Epithelial cell of esophagus (primary cell): ENCODE results near the gene SDC3.

Experiments used
- DNase-seq: peaks from one replicate; pipeline ENCODE4 v3.0.0; 2010; ENCODE audit warnings: low read depth
- H3K4me3 ChIP-seq: 2 replicates; pipeline ENCODE4 v1.5.1; 2011; ENCODE audit warnings: mild to moderate bottlenecking, low read length, control low read depth
- TF ChIP-seq, protein P1 (sequence below): IDR thresholded peaks from 2 replicates; pipeline ENCODE4 v1.5.1; 2011; ENCODE audit warnings: low read depth, mild to moderate bottlenecking, low read length, control low read depth, inconsistent platforms; ENCODE audit not compliant: insufficient read depth; ENCODE audit errors: missing control alignments

The SDC3 gene

DNA sequence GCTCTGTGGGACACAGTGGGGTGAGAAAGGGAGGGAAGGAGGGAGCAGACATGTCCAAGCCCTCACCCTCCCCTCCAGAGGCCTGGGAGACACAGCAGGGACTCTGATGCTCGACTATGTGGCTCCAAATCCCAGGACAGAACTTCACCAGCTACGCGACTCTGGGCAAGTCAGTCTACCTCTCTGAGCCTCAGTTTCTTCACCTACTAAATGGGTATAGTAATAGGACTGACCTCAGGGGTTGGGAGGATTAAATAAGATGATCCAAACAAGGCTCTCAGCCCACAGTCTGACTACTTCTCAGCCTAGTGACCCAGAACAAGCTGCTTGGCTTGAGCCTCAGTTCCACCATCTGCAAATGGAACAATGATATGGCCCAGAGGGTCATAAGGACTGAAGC is 19.6 kb downstream of the SDC3 start:
- no peak for DNase-seq
- H3K4me3 ChIP-seq, result no peak overlapping the region

DNA sequence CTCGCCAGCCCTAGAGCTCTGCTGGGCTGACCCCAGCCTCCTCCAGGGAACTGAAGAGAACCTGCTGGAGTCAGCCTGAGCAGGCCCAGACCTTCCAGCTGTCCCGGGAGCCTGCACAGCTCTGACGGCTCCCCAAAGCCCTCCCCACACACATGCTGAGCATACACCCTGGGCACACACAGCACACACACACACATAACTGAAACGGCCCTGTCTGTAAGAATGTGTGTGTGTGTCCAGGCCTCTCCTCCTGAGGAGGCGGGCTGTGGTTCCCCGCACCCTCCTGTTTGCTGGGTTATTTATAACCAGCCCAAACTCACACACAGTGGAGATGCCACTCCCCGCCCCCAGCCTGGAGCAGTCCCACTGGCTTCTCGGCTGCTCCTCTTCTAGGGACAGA is 20.2 kb downstream of the SDC3 start:
- TF ChIP-seq, protein P1, sequence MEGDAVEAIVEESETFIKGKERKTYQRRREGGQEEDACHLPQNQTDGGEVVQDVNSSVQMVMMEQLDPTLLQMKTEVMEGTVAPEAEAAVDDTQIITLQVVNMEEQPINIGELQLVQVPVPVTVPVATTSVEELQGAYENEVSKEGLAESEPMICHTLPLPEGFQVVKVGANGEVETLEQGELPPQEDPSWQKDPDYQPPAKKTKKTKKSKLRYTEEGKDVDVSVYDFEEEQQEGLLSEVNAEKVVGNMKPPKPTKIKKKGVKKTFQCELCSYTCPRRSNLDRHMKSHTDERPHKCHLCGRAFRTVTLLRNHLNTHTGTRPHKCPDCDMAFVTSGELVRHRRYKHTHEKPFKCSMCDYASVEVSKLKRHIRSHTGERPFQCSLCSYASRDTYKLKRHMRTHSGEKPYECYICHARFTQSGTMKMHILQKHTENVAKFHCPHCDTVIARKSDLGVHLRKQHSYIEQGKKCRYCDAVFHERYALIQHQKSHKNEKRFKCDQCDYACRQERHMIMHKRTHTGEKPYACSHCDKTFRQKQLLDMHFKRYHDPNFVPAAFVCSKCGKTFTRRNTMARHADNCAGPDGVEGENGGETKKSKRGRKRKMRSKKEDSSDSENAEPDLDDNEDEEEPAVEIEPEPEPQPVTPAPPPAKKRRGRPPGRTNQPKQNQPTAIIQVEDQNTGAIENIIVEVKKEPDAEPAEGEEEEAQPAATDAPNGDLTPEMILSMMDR, result no peak
- no peak for DNase-seq

More for the DNA sequence above, 19.6 kb downstream of the SDC3 start:
- TF ChIP-seq, protein P1, result no peak

DNA sequence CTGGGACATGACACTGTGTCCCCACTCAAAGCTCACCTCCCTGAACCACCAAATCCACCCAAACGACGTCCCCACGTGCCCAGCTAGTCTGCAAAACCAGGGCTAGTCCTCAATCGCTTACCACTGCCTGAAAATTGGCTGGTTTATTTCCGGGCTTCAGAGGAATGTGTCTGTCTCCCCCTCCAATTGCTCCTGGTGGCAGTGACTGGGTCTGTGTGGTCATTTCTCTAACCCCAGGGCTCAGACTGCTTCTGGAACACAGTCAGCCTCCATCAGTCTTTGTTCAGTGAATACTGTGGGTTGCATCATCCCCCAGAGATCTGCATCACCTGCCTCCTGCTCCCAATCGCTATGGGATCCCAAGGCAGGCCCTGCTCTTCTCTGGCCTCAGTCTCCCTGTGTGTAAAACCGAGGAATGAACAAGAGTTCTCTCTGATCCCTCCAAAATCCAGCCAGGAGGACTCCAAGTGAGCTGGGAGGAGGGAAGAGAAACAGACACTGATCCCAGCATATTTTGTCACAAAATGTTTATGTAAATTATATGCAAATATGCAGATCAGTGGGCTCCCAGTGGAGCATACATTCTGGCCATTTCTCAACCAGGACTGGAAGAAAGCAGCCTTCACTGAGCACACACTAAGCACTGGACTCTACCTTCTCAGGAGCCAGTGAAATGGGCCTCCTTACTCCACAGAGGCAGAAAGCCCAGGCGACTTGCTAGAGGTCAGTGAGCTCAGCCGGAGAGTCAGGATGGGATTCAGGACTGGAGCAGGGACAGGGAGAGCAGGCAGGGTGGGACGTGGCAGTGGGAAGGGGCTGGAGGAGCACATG is 20.9 kb downstream of the SDC3 start:
- DNase-seq, result peak; percentile 20
- TF ChIP-seq, protein P1, result no peak
- no peak overlapping the region for H3K4me3 ChIP-seq

More for the DNA sequence above, 20.2 kb downstream of the SDC3 start:
- H3K4me3 ChIP-seq, result no peak overlapping the region

GRCh38 chr1:30886710-30887428 is 21.7 kb downstream of the SDC3 start:
- TF ChIP-seq, protein P1, result no peak
- no peak for DNase-seq
- H3K4me3 ChIP-seq, result no peak overlapping the region

GRCh38 chr1:30885570-30886522 is 22.7 kb downstream of the SDC3 start:
- TF ChIP-seq, protein P1, result no peak
- DNase-seq, result no peak
- no peak overlapping the region for H3K4me3 ChIP-seq

- DNase-seq, result no peak
- H3K4me3 ChIP-seq, result no peak overlapping the region
- TF ChIP-seq, protein P1, result no peak
These were observed 23.8 kb downstream of the SDC3 start for GRCh38 chr1:30884723-30885122.
